ENCODE data around the gene TRIP13.

Gene TRIP13

GRCh38 chr5:860506-861150 lies 32.1 kb upstream of the TRIP13 start:
- H3K4me3 ChIP-seq (ENCODE audit: low read length), result no peak overlapping the region
- no peaks in the 10 kb centered on the region for H3K79me2 ChIP-seq (ENCODE audit: control insufficient read depth, low read length)
- no peaks in the 10 kb centered on the region for H3K4me1 ChIP-seq (ENCODE audit: control insufficient read depth, low read length)
- no peak for TF ChIP-seq EZH2phosphoT487 (IDR thresholded peaks at IDR 0.05; ENCODE audit: borderline replicate concordance, low read length)
- TF ChIP-seq, protein P1, sequence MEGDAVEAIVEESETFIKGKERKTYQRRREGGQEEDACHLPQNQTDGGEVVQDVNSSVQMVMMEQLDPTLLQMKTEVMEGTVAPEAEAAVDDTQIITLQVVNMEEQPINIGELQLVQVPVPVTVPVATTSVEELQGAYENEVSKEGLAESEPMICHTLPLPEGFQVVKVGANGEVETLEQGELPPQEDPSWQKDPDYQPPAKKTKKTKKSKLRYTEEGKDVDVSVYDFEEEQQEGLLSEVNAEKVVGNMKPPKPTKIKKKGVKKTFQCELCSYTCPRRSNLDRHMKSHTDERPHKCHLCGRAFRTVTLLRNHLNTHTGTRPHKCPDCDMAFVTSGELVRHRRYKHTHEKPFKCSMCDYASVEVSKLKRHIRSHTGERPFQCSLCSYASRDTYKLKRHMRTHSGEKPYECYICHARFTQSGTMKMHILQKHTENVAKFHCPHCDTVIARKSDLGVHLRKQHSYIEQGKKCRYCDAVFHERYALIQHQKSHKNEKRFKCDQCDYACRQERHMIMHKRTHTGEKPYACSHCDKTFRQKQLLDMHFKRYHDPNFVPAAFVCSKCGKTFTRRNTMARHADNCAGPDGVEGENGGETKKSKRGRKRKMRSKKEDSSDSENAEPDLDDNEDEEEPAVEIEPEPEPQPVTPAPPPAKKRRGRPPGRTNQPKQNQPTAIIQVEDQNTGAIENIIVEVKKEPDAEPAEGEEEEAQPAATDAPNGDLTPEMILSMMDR (IDR thresholded peaks at IDR 0.05; ENCODE audit: low read depth, low read length, poor library complexity, severe bottlenecking), result no peak
- no peaks in the 10 kb centered on the region for H3K9me2 ChIP-seq (replicated peaks; ENCODE audit: control insufficient read depth, low read length)
- peaks cover 37% of the 10 kb centered on the region for H3K36me3 ChIP-seq (ENCODE audit: control insufficient read depth, low read length)
- H3K27ac ChIP-seq (ENCODE audit: low read depth, low read length), result no peak overlapping the region
- peaks cover 3% of the 10 kb centered on the region; the same call in 1 of the 2 replicates for H4K20me1 ChIP-seq (ENCODE audit: control insufficient read depth, insufficient read depth, low read depth, low read length)
- no peak overlapping the region for H3K4me2 ChIP-seq (ENCODE audit: low read length)
- no peaks in the 10 kb centered on the region for H3K9me3 ChIP-seq (ENCODE audit: control insufficient read depth, insufficient read depth, low read length)
- no peaks in the 10 kb centered on the region for H3K27me3 ChIP-seq (ENCODE audit: control insufficient read depth, low read length)
- H3F3A ChIP-seq (ENCODE audit: control insufficient read depth, insufficient read depth), result no peaks in the 10 kb centered on the region

DNA sequence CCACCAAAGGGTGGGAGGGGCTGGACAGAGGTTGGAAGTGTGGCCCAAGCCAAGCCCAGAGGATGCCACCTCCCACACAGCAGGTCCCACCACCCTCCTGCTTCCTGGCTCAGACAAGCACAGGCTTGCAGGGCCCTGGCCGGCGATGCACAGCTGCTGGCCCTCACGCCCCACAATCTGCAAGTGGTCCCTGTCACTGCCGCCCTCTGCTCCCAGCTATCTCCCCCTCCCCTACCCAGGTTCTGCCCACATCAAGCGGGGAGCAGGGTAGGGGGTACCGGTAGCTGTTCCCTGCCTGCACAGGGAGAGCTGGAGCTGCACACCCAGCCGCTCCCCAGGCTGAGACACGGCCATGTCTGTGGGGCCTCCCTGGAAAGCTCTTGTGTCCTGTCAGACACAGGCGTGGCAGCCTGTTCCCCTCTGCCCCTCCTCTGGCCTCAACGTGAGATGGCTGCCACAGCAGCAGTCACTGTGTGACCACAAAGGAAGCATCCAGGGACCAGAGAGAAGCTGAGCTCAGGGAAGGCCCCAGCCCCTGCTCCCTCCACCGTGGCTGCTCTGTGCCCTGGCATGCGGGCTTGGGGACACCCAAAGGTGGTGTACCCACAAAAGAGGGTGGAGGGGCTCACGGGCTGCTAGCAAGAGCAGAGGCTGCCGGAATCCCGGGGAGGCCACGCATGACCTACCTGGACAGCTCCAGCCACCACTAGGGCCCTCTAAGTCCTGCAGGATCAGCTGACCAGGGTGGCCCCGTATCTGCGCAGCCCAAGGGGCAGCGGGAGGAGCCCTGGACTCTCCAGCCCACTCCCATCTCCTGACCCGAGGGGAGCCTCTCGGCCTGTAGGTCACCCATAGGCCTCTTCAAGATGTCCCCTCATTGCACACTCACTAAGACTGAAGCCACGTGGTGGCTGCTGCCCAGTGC lies 31.0 kb upstream of the TRIP13 start:
- TF ChIP-seq, protein P1 (IDR thresholded peaks at IDR 0.05; ENCODE audit: low read depth, low read length, poor library complexity, severe bottlenecking), result no peak
- TF ChIP-seq EZH2phosphoT487 (IDR thresholded peaks at IDR 0.05; ENCODE audit: borderline replicate concordance, low read length), result no peak
- H3K4me3 ChIP-seq (ENCODE audit: low read length), result no peak overlapping the region
- H3K9me2 ChIP-seq (replicated peaks; ENCODE audit: control insufficient read depth, low read length), result no peaks in the 10 kb centered on the region
- H3F3A ChIP-seq (ENCODE audit: control insufficient read depth, insufficient read depth), result no peaks in the 10 kb centered on the region
- no peak overlapping the region for H3K4me2 ChIP-seq (ENCODE audit: low read length)
- H3K36me3 ChIP-seq (ENCODE audit: control insufficient read depth, low read length), result peaks cover 46% of the 10 kb centered on the region
- H3K27me3 ChIP-seq (ENCODE audit: control insufficient read depth, low read length), result no peaks in the 10 kb centered on the region
- H4K20me1 ChIP-seq (ENCODE audit: control insufficient read depth, insufficient read depth, low read depth, low read length), result peaks cover 3% of the 10 kb centered on the region; the same call in 1 of the 2 replicates
- H3K79me2 ChIP-seq (ENCODE audit: control insufficient read depth, low read length), result no peaks in the 10 kb centered on the region
- H3K27ac ChIP-seq (ENCODE audit: low read depth, low read length), result no peak overlapping the region
- no peaks in the 10 kb centered on the region for H3K4me1 ChIP-seq (ENCODE audit: control insufficient read depth, low read length)
- no peaks in the 10 kb centered on the region for H3K9me3 ChIP-seq (ENCODE audit: control insufficient read depth, insufficient read depth, low read length)

DNA sequence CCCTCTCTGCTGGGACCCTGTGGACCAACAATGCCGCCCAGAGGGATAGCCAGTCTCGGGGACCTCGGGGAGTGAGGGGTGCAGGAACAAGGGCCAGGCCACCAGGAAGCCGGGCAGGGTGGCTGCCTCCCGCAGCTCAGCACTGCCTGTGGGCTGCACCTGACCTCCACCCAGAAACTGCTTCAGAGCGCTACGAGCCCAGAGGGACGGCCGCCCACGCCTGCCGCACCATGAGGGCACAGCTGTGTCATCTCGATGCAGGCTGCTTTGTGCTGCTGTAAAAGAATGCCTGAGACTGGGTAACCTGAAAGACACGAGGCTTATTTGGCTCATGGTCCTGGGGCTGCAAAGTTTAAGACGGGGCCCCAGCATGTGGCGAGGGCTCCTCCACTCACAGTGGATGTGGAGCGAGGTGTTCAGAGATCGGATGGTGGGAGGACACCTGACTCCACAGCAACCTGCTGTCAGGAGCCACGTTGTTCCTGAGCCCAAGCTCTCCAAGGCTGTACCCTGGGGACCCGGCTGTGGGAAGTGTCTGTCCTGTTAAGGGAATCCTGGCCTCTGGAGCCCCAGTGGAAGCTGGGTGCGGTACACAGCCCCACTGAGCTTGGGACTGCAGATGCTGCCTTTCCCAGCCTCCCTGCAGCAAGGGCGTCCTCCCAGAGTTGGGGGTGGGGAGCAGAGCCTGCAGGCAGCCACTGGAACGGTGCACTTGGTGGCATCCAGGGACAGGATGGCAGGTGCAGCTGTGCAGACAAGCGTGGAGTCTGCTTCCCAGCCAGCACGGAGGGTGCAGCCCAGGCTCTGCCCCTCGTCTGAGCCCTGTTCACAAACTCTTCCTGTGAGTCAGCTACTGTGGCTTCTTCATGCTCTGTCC lies 30.1 kb upstream of the TRIP13 start:
- no peaks in the 10 kb centered on the region for H3F3A ChIP-seq (ENCODE audit: control insufficient read depth, insufficient read depth)
- H3K4me2 ChIP-seq (ENCODE audit: low read length), result no peak overlapping the region
- no peak overlapping the region for H3K27ac ChIP-seq (ENCODE audit: low read depth, low read length)
- no peak for TF ChIP-seq EZH2phosphoT487 (IDR thresholded peaks at IDR 0.05; ENCODE audit: borderline replicate concordance, low read length)
- TF ChIP-seq, protein P1 (IDR thresholded peaks at IDR 0.05; ENCODE audit: low read depth, low read length, poor library complexity, severe bottlenecking), result no peak
- H3K9me3 ChIP-seq (ENCODE audit: control insufficient read depth, insufficient read depth, low read length), result no peaks in the 10 kb centered on the region
- H3K36me3 ChIP-seq (ENCODE audit: control insufficient read depth, low read length), result peaks cover 51% of the 10 kb centered on the region
- no peaks in the 10 kb centered on the region for H3K4me1 ChIP-seq (ENCODE audit: control insufficient read depth, low read length)
- H3K9me2 ChIP-seq (replicated peaks; ENCODE audit: control insufficient read depth, low read length), result no peaks in the 10 kb centered on the region
- no peak overlapping the region for H3K4me3 ChIP-seq (ENCODE audit: low read length)
- H3K79me2 ChIP-seq (ENCODE audit: control insufficient read depth, low read length), result no peaks in the 10 kb centered on the region
- H4K20me1 ChIP-seq (ENCODE audit: control insufficient read depth, insufficient read depth, low read depth, low read length), result peaks cover 3% of the 10 kb centered on the region; the same call in 1 of the 2 replicates
- H3K27me3 ChIP-seq (ENCODE audit: control insufficient read depth, low read length), result no peaks in the 10 kb centered on the region
